GM12892 (cell line): Measurements from ENCODE around the gene PDIA3.

ENCODE experiments used
- POLR2A ChIP-seq: IDR thresholded peaks from 2 replicates; pipeline ENCODE4 v1.6.1; 2011; ENCODE audit warnings: low read depth, low read length, control low read depth
- POLR2AphosphoS5 ChIP-seq: IDR thresholded peaks from 2 replicates; pipeline ENCODE4 v1.6.1; 2011; ENCODE audit warnings: low read depth, low read length, control low read depth

DNA sequence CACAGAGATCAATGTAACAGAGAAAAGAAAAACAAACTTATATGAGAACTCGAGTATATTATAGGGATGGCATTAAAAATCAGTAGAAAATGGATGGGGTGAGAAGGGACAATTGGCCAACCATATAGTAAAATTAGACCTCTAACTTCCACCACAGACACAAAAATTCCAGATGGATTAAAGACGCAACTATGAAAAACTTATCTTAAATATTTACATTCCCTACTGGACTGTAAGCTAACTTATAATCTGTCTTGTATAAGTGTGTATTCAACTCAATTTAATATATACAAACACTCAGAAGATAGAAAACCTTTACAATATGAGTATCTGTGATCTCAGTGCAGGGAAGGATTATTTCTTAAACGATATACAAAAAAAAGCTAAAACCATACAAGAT lies 75.3 kb downstream of the PDIA3 start:
- TF ChIP-seq POLR2A: no peak
- TF ChIP-seq POLR2AphosphoS5: no peak
